Measurements from ENCODE around the gene LMOD3. TPM values are rescaled to one million over a fixed set of nuclear protein-coding genes. Genes with fewer than 3 reads are reported as not detected.

The LMOD3 gene
- total and polyA plus RNA-seq, 2 of the 4 experiments (the other 2 are of a cell fraction), result not detected

- no peak for TF ChIP-seq FOS (IDR thresholded peaks at IDR 0.05; ENCODE audit: low read depth, low read length)
- no peak for TF ChIP-seq POLR2A (IDR thresholded peaks at IDR 0.05; ENCODE audit: low read depth, low read length)
Observed at GRCh38 chr3:69081583-69082262, 40.7 kb downstream of the LMOD3 start (continued).

DNA sequence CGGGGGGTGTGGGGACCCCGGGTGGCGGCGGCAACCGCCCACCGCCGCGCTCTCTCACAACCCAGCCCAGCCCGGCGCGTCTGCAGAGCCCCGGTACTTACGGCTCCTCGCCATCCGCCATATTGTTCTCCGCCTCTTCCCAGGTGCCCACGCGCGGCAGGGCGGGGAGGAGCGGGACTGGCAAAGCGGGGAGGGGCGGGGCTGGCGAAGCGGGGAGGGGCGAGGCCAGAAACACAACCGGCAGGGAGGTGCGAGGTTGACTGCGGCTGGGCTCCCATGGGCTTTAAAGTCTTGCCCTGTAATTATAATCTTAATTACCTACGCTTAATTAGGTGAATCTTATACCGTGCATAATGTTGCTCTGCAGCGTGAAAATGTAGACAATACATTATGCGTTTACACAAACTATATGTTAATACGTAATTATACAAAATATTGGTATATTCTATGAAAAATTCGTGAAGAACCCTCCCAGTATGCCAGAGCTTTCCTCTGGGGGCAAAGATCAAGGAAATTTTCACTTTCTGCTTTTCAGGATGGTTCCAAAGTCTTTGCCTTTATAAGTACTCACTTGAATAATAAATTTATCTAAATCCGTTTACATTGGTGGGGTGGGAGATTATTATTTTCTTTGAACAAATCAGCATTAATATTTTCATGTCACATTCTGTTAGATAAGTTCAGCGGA is 42.0 kb downstream of the LMOD3 start, which contains the start of gene UBA3:
Gene UBA3 (minus strand): TSS at position 133 of the 688 bp plus-strand sequence. CDS start 12 bp downstream, at position 121.
- dilution Hi-C loops (cut with HindIII; ENCODE audit: low sequenced_read_pairs, unreplicated experiment), result no loop called here
- POLR2A ChIA-PET (ENCODE audit: unreplicated experiment), result no interaction called here
- peak within 1 kb of the TSS in 1 of 2 experiments; percentile 3; a peak in 1 of 4 replicates for H4K8ac ChIP-seq (ENCODE audit: low read depth in 2 of 2, low read length in 2 of 2)
- H4K91ac ChIP-seq (ENCODE audit: insufficient read depth, low read depth, low read length), result no peak within 1 kb of the TSS
- H3K56ac ChIP-seq (ENCODE audit: extremely low read depth, insufficient read depth, low read length), result peak within 1 kb of the TSS; percentile 46; the same call in 1 of the 2 replicates
- H4K5ac ChIP-seq (ENCODE audit: low read depth, low read length), result peak within 1 kb of the TSS; percentile 39; the same call in 1 of the 2 replicates
- peak; percentile 77 for DNase-seq
- H3K27me3 ChIP-seq (ENCODE audit: control insufficient read depth, insufficient read depth, low read length), result no peaks in the 10 kb centered on the region
- 0 out of 2 replicates have a peak, but pooled peaks cover 3% of the 10 kb centered on the region for H3K36me3 ChIP-seq (ENCODE audit: control insufficient read depth, insufficient read depth, low read length)
- H3K27ac ChIP-seq (ENCODE audit: insufficient read depth, low read length), result peak within 1 kb of the TSS; percentile 55
- peak within 1 kb of the TSS; percentile 100 for H3K4me3 ChIP-seq (ENCODE audit: insufficient read depth, low read depth, low read length)
- TF ChIP-seq, protein P1, sequence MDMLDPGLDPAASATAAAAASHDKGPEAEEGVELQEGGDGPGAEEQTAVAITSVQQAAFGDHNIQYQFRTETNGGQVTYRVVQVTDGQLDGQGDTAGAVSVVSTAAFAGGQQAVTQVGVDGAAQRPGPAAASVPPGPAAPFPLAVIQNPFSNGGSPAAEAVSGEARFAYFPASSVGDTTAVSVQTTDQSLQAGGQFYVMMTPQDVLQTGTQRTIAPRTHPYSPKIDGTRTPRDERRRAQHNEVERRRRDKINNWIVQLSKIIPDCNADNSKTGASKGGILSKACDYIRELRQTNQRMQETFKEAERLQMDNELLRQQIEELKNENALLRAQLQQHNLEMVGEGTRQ (IDR thresholded peaks at IDR 0.05; ENCODE audit: low read depth, low read length), result no peak
- TF ChIP-seq SMC3 (IDR thresholded peaks at IDR 0.05; ENCODE audit: low read depth, low read length) (no peak), CHD1 (IDR thresholded peaks at IDR 0.05; ENCODE audit: low read depth, low read length) (no peak), MAFK (IDR thresholded peaks at IDR 0.05; ENCODE audit: low read depth, low read length) (no peak), MAZ (IDR thresholded peaks at IDR 0.05; ENCODE audit: borderline replicate concordance, low read depth, low read length) (peak; percentile 71; the same call in 1 of the 2 replicates)
- H3K4ac ChIP-seq (ENCODE audit: low read depth, low read length), result peak within 1 kb of the TSS; percentile 49
- H2BK15ac ChIP-seq (ENCODE audit: low read depth, low read length), result no peak within 1 kb of the TSS
- no peaks in the 10 kb centered on the region for H3K9me3 ChIP-seq (ENCODE audit: control insufficient read depth, insufficient read depth, low read length)
- H3K9me1 ChIP-seq (ENCODE audit: insufficient read depth, low read length), result peaks cover 7% of the 10 kb centered on the region
- peak within 1 kb of the TSS; percentile 6; the same call in 1 of the 2 replicates for H3K14ac ChIP-seq (replicated peaks; ENCODE audit: low read depth, low read length)
- peaks cover 4 to 39% of the 10 kb centered on the region in 2 experiments for H3K79me1 ChIP-seq (ENCODE audit: low read depth in 1 of 2, low read length in 2 of 2)
- peak within 1 kb of the TSS; percentile 96 for H3K9ac ChIP-seq (ENCODE audit: low read depth, low read length)
- peak within 1 kb of the TSS; percentile 64 for H2BK5ac ChIP-seq (ENCODE audit: low read depth, low read length, poor library complexity, severe bottlenecking)
- peak within 1 kb of the TSS; percentile 83; the same call in 1 of the 2 replicates for H3K18ac ChIP-seq (ENCODE audit: low read depth, low read length)
- peak within 1 kb of the TSS; percentile 40 for H3K23ac ChIP-seq (ENCODE audit: low read depth, low read length)
- peak within 1 kb of the TSS; percentile 100 for H3K4me2 ChIP-seq (ENCODE audit: low read depth, low read length)
- no peak within 1 kb of the TSS for H2BK120ac ChIP-seq (ENCODE audit: low read depth, low read length)
- intact Hi-C loops (cut with micrococcal nuclease), result loop anchor here (10.0 kb wide), 2 partner anchors 784 to 864 kb away; no protein-coding TSS in a partner anchor
- no peak within 1 kb of the TSS for H2BK20ac ChIP-seq (ENCODE audit: low read depth, low read length)
- H2AK9ac ChIP-seq (replicated peaks; ENCODE audit: low read depth, low read length, poor library complexity), result peak within 1 kb of the TSS; percentile 51
- H2AK5ac ChIP-seq (ENCODE audit: low read depth, low read length), result no peak within 1 kb of the TSS
- BruUV-seq (replicated peaks), result no TSS peak
- ATAC-seq (ENCODE audit: low read depth), result peak; percentile 86
- H4K20me1 ChIP-seq (ENCODE audit: insufficient read depth, low read length), result peaks cover 4% of the 10 kb centered on the region; the same call in 1 of the 2 replicates
- CTCF ChIA-PET, result no interaction called here
- peak within 1 kb of the TSS; percentile 84 for H2AFZ ChIP-seq (replicated peaks; ENCODE audit: low read length, poor library complexity)
- in situ Hi-C loops (cut with MboI; ENCODE audit: low sequenced_read_pairs), result no loop called here
- peaks cover 9% of the 10 kb centered on the region for H3K4me1 ChIP-seq (ENCODE audit: control insufficient read depth, insufficient read depth, low read length)
- WGBS, 2 experiments (ENCODE audit: extremely low coverage in 2 of 2, insufficient read length in 1 of 2), result 0% methylated on average over 11 of the region's 37 CpGs; no CpG with 5 or more reads in 1 of the 2 experiments
